Measurements from ENCODE around the gene M1AP.
"Not testable (repeated sequence)": the region's sequence is repeated elsewhere in the genome, so short reads cannot be mapped to it uniquely, and the experiment has no call there.

M1AP gene

DNA sequence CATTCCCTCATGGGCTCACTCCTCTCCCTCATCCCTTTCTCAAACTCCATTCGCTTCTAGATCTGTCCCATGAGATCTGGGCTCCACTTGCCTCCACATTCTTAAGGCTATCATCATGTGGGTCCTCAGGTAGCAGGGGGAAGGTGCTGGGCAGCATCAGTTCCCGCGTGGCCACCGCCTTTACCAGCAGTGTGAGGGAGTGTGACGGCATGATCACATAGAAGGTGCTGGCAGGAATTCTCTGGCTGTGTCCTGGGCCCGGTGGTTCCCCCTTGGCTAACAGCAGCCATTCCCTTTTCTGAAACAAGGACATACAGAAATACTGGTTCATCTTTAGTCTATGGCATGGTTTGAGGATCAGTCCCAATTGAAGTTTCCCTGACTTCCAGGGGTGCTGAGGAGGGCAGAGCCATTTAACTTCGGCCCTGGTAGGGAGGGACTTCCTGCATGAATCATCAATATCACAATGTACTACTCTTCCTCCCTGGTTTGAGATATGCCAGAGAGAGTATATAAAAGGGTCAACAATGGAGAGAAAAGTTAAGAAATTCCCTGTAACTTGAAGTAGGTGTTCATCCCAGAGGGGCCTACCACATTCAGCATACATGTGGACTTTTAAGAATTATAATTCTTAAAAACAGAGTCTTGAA, 85.9 kb downstream of the M1AP start:
- TF ChIP-seq, protein P1, sequence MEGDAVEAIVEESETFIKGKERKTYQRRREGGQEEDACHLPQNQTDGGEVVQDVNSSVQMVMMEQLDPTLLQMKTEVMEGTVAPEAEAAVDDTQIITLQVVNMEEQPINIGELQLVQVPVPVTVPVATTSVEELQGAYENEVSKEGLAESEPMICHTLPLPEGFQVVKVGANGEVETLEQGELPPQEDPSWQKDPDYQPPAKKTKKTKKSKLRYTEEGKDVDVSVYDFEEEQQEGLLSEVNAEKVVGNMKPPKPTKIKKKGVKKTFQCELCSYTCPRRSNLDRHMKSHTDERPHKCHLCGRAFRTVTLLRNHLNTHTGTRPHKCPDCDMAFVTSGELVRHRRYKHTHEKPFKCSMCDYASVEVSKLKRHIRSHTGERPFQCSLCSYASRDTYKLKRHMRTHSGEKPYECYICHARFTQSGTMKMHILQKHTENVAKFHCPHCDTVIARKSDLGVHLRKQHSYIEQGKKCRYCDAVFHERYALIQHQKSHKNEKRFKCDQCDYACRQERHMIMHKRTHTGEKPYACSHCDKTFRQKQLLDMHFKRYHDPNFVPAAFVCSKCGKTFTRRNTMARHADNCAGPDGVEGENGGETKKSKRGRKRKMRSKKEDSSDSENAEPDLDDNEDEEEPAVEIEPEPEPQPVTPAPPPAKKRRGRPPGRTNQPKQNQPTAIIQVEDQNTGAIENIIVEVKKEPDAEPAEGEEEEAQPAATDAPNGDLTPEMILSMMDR (IDR thresholded peaks at IDR 0.05; ENCODE audit: low read depth, low read length, missing control alignments): no peak
- H3K4me3 ChIP-seq (ENCODE audit: low read depth, low read length): no peak overlapping the region
- DNase-seq (ENCODE audit: low read depth): no peak

DNA sequence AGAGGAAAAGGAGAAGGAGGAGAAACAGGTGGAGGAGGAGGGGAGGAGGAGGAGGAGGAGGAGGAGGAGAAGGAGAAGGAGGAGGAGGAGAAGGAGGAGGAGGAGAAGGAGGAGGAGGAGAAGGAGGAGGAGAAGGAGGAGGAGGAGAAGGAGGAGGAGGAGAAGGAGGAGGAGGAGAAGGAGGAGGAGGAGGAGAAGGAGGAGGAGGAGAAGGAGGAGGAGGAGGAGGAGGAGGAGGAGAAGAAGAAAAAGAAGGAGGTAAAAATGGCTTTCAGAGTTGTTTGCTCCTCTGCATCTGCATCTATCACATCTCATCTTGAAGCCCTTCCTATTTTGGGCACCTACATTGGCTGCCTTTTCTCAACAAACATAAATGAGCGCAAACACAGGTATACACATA, 87.1 kb downstream of the M1AP start:
- DNase-seq (ENCODE audit: low read depth); H3K4me3 ChIP-seq (ENCODE audit: low read depth, low read length): not testable (repeated sequence)

GRCh38 chr2:74560591-74560990, 87.5 kb downstream of the M1AP start:
- H3K4me3 ChIP-seq (ENCODE audit: low read depth, low read length): no peak overlapping the region
- TF ChIP-seq, protein P1 (IDR thresholded peaks at IDR 0.05; ENCODE audit: low read depth, low read length, missing control alignments): no peak
- DNase-seq (ENCODE audit: low read depth): no peak

DNA sequence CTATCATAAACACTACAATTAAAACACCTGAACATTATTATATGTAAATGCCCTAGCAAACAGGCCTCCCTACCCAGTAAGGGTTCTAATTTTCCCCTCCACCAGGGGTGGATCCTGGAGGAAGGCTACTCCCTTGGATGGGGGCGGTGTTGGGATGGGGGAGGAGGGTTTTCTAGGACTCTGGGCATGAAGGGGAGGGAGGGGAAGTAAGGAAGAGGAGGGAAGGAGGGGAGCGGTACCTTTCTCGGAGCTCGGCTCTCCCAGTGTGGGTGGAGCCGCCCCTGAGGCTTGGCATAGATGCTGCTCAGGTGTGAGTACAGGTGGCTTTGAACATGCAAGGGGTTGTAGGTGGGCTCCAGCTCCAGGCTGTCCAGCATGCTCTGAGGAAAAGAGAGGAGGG, 88.2 kb downstream of the M1AP start:
- H3K4me3 ChIP-seq (ENCODE audit: low read depth, low read length): no peak overlapping the region
- TF ChIP-seq, protein P1 (IDR thresholded peaks at IDR 0.05; ENCODE audit: low read depth, low read length, missing control alignments): no peak
- DNase-seq (ENCODE audit: low read depth): no peak

DNA sequence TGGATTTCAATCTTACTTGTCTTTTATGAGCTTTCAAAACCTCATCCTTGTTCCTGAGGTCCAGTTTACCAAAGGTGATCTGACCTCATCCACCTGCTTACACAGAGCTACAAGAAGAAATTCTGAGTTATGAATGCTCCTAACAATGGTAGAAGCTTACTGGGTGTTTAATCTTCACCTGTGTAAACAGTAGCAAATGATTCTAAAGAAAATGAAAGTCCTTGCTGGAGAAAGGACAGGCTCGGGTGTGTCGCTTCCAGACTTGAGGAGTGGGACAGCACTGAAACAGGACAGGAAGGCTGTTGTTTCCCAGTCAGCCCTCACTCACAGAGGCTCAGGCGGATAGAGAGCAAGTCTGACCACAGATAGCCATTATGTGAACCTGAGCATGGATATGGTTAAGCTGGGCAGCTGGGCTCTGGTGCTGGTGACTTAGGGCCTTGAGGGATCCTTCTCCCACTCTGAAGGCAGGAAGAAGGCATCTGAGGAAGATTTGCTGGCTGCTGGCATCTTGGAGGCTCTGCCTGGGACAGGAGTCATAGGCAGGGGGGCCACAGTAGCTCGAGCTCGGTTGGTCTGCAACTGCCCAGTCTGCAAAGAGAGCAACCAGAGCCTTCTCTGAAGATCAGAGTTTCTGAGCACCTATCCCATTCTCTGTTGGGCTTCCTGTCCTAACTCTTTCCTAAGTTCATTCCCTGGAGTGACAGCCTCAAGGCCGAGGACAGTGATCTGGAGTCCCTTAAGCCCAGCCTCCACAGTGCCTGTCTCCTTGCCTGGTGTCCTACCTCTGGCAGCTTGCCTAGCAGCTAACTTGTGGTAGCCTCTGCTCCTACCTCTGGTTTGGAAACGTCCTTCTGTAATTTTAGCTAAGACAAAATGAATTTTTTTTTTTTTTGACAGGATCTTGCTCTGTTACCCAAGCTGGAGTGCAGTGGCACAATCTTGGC, 89.6 kb downstream of the M1AP start:
- TF ChIP-seq, protein P1 (IDR thresholded peaks at IDR 0.05; ENCODE audit: low read depth, low read length, missing control alignments): no peak
- H3K4me3 ChIP-seq (ENCODE audit: low read depth, low read length): no peak overlapping the region
- no peak for DNase-seq (ENCODE audit: low read depth)

DNA sequence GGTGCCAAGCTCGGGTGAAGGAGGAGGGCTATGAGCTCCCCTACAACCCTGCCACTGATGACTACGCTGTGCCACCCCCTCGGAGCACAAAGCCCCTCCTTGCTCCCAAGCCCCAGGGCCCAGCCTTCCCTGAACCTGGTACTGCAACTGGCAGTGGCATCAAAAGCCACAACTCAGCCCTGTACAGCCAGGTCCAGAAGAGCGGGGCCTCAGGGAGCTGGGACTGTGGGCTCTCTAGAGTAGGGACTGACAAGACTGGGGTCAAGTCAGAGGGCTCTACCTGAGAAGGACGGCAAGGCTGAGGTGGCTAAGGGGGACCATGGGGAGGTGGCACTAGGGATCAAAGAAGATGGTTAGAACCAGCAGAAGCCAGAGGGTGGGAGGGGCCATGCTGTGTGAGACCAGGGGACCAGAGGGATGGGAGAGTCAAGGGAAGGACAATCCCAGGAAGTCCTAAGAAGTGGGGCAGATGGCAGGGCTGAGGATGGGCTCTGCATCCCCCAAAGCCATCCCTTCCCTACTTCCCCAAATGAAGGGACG, 91.2 kb downstream of the M1AP start:
- no peak overlapping the region for H3K4me3 ChIP-seq (ENCODE audit: low read depth, low read length)
- DNase-seq (ENCODE audit: low read depth): no peak
- TF ChIP-seq, protein P1 (IDR thresholded peaks at IDR 0.05; ENCODE audit: low read depth, low read length, missing control alignments): no peak

GRCh38 chr2:74556159-74556558, 92.0 kb downstream of the M1AP start:
- H3K4me3 ChIP-seq (ENCODE audit: low read depth, low read length): peak overlapping the region; percentile 84
- DNase-seq (ENCODE audit: low read depth): no peak
- TF ChIP-seq, protein P1 (IDR thresholded peaks at IDR 0.05; ENCODE audit: low read depth, low read length, missing control alignments): no peak

All from GM12864 (cell line).